NCI-H2196 (cell line): ENCODE results near the gene NANP.
A peak's percentile ranks its signal among the peaks of the same experiment; 100 is the strongest.
"Not testable (repeated sequence)": the region's sequence is repeated elsewhere in the genome, so short reads cannot be mapped to it uniquely, and the experiment has no call there.

Experiments used
- DNase-seq: peaks from one replicate; lab custom pipeline; 2025; ENCODE audit not compliant: unreplicated experiment; lab: John Stamatoyannopoulos, UW

NANP gene

DNA sequence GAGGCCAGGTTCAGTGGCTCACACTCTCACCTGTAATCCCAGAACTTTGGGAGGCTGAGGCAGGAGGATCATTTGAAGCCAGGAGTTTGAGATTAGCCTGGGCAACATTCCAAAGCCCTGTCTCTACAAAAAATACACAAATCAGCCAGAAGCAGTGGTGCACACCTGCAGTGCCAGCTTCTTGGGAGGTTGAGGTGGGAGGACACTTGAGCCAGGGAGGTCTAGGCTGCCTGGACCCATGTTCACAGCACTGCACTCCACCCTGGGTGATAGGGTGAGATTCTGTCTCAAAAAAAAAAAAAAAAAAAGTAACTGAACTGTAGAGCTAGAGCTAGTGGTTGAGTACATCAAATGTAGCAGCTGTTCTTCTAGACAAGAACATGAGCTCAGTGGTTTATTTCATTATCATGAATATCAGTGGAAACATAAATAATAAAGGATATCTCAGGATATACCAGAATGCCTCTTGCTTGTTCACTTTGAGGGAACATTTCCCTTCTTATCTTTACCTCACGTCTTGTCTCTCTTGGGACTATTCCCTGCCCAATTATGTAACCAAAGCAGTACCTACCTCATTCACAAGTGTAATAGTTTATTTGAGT lies 17.6 kb downstream of the NANP start:
- DNase-seq: no peak

- DNase-seq: no peak
Observed at GRCh38 chr20:25605148-25605547, 18.7 kb downstream of the NANP start.

- no peak for DNase-seq
Observed at GRCh38 chr20:25604611-25605010, 19.2 kb downstream of the NANP start.

- DNase-seq: not testable (repeated sequence)
Observed at GRCh38 chr20:25602914-25603309, 20.9 kb downstream of the NANP start.

- not testable (repeated sequence) for DNase-seq
Observed at GRCh38 chr20:25602191-25602913, 21.5 kb downstream of the NANP start.

DNA sequence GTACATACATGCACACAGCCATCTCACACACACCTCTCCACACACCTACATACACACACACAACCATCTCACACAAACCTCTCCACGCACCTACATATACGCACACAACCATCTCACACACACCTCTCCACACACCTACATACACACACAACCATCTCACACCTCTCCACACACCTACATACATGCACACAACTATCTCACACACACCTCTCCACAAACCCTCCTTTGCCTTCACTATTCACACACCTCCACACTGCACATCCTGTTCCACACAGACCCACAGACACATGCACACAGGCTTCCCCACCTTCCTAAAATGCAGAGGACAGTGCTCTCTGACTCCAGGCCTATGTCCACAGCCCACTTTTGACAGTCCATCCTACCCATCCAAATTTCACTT lies 22.2 kb downstream of the NANP start:
- DNase-seq: no peak

DNA sequence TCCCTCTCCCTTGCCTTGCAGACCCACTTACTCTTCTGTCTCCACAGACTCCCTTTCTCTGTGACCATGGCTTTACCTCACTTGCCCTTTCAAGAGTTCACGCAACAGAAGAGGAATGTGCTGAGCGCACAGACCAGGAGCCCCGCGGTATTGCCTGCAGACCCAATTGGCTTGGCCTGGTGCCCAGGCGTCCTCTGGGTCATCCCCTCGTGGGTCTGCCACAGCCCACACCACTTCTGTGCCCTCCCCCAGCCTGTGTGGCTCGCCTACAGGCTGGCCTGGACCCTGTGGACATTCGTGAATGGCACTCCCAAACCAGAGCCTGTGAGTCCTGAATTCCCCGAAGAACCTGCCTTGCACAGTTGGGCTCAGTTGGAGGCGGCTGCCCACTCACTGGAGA lies 23.2 kb downstream of the NANP start:
- DNase-seq: no peak

DNA sequence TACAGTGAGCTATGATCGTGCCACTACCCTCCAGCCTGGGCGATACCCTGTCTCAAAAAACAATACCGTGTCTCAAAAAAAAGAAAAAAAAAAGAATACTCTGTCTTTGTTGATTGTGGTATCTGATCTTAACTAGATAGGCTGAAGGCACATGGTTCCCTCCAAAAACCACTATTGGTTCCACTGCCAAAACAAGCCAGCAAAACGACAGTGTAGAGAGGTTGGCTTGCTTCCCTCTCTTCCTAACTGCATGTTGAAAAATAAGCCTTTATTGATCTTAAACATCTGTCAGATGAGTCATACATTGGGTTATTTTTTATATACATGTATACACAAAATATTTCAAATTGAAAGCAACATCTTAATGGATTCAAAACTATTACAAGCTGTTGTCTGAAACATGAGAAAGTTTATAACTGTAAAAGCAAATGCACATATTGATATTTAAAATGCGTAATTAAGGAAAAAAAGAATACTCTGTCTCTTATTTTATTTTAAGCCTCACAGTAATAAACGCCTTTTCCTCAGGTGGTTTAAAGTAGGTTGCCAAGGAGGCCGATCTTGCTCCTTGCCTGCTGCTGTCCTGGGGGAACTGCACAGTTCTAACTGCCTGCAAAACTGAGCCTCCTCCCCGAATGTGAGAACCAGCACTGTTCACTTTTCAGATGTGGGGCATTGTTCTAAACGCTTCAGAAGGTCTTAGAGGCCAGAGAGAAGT lies 31.5 kb downstream of the NANP start:
- DNase-seq: peak; percentile 11

GRCh38 chr20:25590778-25591177 lies 33.0 kb downstream of the NANP start:
- DNase-seq: not testable (repeated sequence)

DNA sequence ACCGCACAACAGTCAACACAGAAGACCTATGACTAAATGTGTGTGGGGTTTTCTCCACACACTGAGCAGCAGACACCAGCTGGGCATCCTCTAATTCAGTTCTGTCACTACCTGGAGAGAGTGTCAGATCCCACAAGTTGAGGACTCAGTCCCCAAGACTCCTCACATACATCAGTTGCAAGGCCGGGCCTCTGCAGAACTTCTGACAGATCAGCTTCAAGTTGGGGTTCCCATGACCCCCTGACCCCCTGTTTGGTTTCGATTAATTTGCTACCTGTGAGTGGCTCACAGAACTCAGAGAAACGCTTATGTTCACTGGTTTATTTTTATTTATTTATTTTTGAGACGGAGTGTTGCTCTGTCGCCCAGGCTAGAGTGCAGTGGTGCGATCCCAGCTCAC lies 35.3 kb downstream of the NANP start:
- no peak for DNase-seq

GRCh38 chr20:25587536-25587935 lies 36.3 kb downstream of the NANP start:
- DNase-seq: no peak

GRCh38 chr20:25586877-25587276 lies 36.9 kb downstream of the NANP start:
- DNase-seq: no peak

GRCh38 chr20:25584905-25585704 lies 38.7 kb downstream of the NANP start, which contains the start of gene NINL:
Gene NINL (minus strand): TSS chr20:25585531. CDS start chr20:25526587, 58,944 bp downstream.
- peak; percentile 75 for DNase-seq

DNA sequence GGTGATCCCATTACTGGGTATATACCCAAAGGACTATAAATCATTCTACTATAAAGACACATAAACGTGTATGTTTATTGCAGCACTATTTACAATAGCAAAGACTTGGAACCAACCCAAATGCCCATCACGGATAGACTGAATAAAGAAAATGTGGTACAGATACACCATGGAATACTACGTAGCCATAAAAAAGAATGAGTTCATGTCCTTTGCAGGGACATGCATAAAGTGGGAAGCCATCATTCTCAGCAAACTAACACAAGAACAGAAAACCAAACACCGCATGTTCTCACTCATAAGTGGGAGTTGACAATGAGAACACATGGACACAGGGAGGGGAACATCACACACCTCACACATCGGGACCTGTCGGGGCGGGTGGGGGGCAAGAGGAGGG lies 40.2 kb downstream of the NANP start:
- not testable (repeated sequence) for DNase-seq

DNA sequence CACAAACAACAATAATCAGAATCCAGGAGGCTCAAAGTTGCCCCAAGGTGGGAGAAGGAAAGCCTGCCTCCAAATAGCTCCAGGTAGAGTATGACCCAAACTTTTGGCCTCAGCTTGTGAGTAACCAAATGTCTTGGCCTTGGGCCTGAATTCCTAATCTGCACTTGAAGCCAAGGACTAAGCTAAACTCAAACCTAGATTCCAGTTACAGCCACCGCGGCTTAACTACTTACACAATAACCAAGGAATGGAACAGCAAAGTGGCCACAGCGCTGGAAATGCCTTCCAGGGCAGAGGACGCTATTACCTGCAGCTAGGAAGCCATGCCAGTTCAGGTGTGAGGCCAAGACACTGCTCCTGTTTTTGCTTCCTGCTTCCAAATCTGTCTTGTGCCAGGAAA lies 43.1 kb downstream of the NANP start:
- DNase-seq: peak; percentile 16

DNA sequence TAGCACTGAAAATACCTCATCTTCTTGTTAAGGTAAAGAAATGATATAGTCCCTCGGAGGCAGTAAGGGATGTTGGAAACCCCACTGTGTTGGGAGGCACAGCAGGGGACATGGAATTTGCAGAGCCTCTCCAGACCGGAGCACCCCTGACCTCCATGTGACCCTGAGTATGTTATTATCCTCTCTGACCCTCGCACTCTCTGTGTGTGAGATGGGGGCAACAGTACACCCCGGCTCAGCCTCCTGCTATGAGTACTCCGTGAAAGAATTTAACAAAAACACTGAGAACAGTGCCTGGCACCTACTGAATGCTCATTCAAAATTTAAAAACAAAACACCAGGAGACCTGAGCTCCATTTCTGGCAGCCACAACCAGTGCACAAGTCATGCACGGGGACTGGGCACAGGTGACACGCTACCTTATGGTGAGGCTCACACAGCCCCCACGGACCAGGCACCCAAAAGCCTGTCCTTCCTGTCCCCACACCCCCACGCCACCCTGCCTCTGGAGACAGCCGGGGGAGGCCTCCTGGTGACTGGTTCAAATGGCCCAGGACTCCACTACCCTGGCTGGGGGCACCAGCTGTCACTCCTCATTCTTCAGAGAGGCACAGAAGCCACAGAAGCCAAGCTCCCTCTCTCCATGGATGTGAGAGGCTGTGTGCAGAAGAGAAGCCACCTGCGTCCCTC lies 44.6 kb downstream of the NANP start:
- no peak for DNase-seq

DNA sequence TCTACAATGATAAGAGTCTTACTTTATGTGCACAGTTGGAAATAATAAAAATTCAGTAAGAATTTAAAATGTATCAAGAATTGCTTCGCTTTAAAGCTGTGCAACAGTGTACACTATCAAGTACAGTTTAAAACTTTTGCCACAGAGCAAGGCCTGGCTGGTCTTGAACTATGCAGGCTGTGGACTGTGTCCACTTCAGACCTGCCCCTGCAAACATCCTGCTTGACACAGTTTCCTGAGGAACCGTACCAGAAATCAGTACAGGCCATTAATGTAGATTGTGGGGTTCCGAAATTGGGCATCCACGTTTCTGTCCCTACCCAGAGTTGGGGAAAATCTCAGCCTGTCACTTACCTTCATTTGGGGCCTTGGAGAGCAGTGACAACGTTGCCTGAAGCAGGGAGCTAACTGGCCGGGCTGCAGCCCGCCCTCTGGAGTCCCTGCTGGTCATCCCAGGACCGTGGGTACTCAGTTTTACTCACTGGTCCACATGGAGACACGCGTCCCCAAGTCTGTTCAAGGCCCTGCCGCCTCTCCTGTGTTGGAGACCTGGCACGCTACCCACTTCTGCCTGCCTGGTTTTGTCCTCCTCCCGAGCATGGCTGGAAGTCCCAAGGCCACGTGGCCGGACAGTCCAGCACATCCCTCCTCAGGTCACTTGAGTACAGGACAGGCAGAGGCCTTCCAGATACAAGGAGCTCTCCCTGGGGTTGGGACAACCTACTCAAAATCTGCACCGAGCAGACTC lies 46.9 kb downstream of the NANP start:
- DNase-seq: no peak

DNA sequence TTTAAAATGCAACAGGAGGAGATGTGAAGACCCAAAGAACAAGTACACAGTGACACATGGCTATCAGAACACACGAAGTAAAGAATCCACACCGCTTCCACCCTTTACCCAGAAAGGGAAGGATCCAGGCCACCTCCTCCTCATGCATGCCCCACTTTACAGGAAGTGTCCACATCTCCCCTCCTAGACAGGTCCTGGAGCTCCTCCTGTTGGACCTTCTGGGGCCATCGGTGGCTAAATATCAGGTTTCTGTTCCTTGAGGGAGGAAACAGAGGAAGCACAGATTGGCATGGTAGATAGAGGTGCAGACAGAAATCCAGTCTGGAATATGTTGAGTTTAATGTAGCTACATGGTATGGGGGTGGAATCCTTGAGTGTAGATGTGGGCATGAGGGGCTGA lies 49.4 kb downstream of the NANP start:
- peak; percentile 14 for DNase-seq

GRCh38 chr20:25573288-25574251 lies 50.2 kb downstream of the NANP start:
- DNase-seq: no peak
